Activated T-helper 1 cell treated with Interleukin-2 at 50 U/mL for 16 hours (primary cell): ENCODE data around the gene PKD2.

ENCODE experiments used
- DNase-seq: peaks from one replicate; pipeline ENCODE4 v3.0.0-alpha.2; 2020; ENCODE audit warnings: low read depth

PKD2 gene

GRCh38 chr4:88027611-88028608 lies 20.5 kb downstream of the PKD2 start:
- no peak for DNase-seq

- no peak for DNase-seq
Observed at GRCh38 chr4:88028946-88029345, 21.5 kb downstream of the PKD2 start.

GRCh38 chr4:88029556-88029955 lies 22.1 kb downstream of the PKD2 start:
- DNase-seq, result no peak

- no peak for DNase-seq
Observed at GRCh38 chr4:88030565-88031310, 23.3 kb downstream of the PKD2 start.

- DNase-seq, result no peak
Observed at GRCh38 chr4:88033309-88033708, 25.9 kb downstream of the PKD2 start.

GRCh38 chr4:88035292-88035691 lies 27.9 kb downstream of the PKD2 start:
- DNase-seq, result no peak

GRCh38 chr4:88037447-88037846 lies 30.0 kb downstream of the PKD2 start:
- no peak for DNase-seq

- no peak for DNase-seq
Observed at GRCh38 chr4:88037936-88038335, 30.5 kb downstream of the PKD2 start.

- no peak for DNase-seq
Observed at GRCh38 chr4:88040707-88041106, 33.3 kb downstream of the PKD2 start.

GRCh38 chr4:88041626-88042025 lies 34.2 kb downstream of the PKD2 start:
- DNase-seq, result no peak

GRCh38 chr4:88043001-88043400 lies 35.6 kb downstream of the PKD2 start:
- no peak for DNase-seq

GRCh38 chr4:88043586-88044340 lies 36.3 kb downstream of the PKD2 start:
- no peak for DNase-seq

- no peak for DNase-seq
Observed at GRCh38 chr4:88045021-88045420, 37.6 kb downstream of the PKD2 start.

GRCh38 chr4:88054229-88054628 lies 46.8 kb downstream of the PKD2 start:
- DNase-seq, result no peak

GRCh38 chr4:88054901-88055300 lies 47.5 kb downstream of the PKD2 start:
- no peak for DNase-seq

- DNase-seq, result no peak
Observed at GRCh38 chr4:88058295-88058694, 50.9 kb downstream of the PKD2 start.

- DNase-seq, result no peak
Observed at GRCh38 chr4:88059766-88060165, 52.3 kb downstream of the PKD2 start.

- DNase-seq, result no peak
Observed at GRCh38 chr4:88060431-88060830, 53.0 kb downstream of the PKD2 start.

- no peak for DNase-seq
Observed at GRCh38 chr4:88062311-88062710, 54.9 kb downstream of the PKD2 start.

- DNase-seq, result no peak
Observed at GRCh38 chr4:88062843-88063242, 55.4 kb downstream of the PKD2 start.

- DNase-seq, result no peak
Observed at GRCh38 chr4:88063634-88064296, 56.3 kb downstream of the PKD2 start.

- no peak for DNase-seq
Observed at GRCh38 chr4:88064410-88064809, 57.0 kb downstream of the PKD2 start.
